Endothelial cell (in vitro differentiated cells): Measurements from ENCODE around the gene PCDHA1. TPM values are rescaled to one million over a fixed set of nuclear protein-coding genes. Genes with fewer than 3 reads are reported as not detected.
"Not testable (repeated sequence)": the region's sequence is repeated elsewhere in the genome, so short reads cannot be mapped to it uniquely, and the experiment has no call there.

Experiments used
- DNase-seq: peaks from one replicate; pipeline ENCODE4 v3.0.0; 2021; ENCODE audit warnings: low spot score
- H3K27ac Mint-ChIP-seq: one replicate; pipeline ENCODE4 v1.8.0; 2021; ENCODE audit warnings: mixed read lengths, inconsistent platforms; ENCODE audit not compliant: unreplicated experiment
- H3K27me3 Mint-ChIP-seq: one replicate; pipeline ENCODE4 v1.8.0; 2021; ENCODE audit warnings: mild to moderate bottlenecking, moderate library complexity, mixed read lengths, inconsistent platforms; ENCODE audit not compliant: unreplicated experiment
- H3K36me3 Mint-ChIP-seq: one replicate; pipeline ENCODE4 v1.8.0; 2021; ENCODE audit warnings: mild to moderate bottlenecking, low read depth, mixed read lengths, inconsistent platforms; ENCODE audit not compliant: unreplicated experiment
- H3K4me1 Mint-ChIP-seq: one replicate; pipeline ENCODE4 v1.8.0; 2021; ENCODE audit warnings: mild to moderate bottlenecking, mixed read lengths, inconsistent platforms; ENCODE audit not compliant: unreplicated experiment
- H3K4me3 Mint-ChIP-seq: one replicate; pipeline ENCODE4 v1.8.0; 2021; ENCODE audit warnings: mild to moderate bottlenecking, mixed read lengths, inconsistent platforms; ENCODE audit not compliant: unreplicated experiment
- H3K9me3 Mint-ChIP-seq: one replicate; pipeline ENCODE4 v1.8.0; 2021; ENCODE audit warnings: mixed read lengths, inconsistent platforms; ENCODE audit not compliant: unreplicated experiment
- total RNA-seq: library from RNA; stranded (reverse); fragmentation: NEBNext Ultra II Directional; extraction: Animal tissue kit (Norgen Biotek cat#: 25700); gene quantifications from one replicate; pipeline ENCODE4 v1.2.1, GENCODE V29; 2021; ENCODE audit not compliant: unreplicated experiment
- TF ChIP-seq, protein P1 (sequence below): fragments of 200-600 bp; sonication (generic); IDR thresholded peaks from one replicate; pipeline ENCODE4 v1.5.0; 2021; ENCODE audit warnings: antibody characterized with exemption; ENCODE audit not compliant: unreplicated experiment

The PCDHA1 gene
- total RNA-seq, 1 donor from 2014 or later, result 0.13 TPM

DNA sequence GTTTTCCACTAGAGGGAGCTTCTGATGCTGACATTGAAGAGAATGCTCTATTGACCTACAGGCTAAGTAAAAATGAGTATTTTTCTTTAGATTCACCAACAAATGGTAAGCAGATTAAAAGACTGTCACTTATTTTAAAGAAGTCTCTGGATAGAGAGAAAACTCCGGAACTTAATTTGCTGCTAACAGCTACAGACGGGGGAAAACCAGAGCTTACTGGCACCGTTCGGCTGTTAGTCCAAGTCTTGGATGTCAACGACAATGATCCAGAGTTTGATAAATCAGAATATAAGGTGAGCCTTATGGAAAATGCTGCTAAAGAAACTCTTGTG lies 83.6 kb downstream of the PCDHA1 start:
- Mint-ChIP-seq H3K4me1 (peaks cover 12% of the 10 kb centered on the region), H3K27ac (peak overlapping the region; percentile 40), H3K36me3 (peaks cover 11% of the 10 kb centered on the region), H3K9me3 (no peaks in the 10 kb centered on the region), H3K4me3 (peak overlapping the region; percentile 93), H3K27me3 (peaks cover 2% of the 10 kb centered on the region)
- TF ChIP-seq, protein P1, sequence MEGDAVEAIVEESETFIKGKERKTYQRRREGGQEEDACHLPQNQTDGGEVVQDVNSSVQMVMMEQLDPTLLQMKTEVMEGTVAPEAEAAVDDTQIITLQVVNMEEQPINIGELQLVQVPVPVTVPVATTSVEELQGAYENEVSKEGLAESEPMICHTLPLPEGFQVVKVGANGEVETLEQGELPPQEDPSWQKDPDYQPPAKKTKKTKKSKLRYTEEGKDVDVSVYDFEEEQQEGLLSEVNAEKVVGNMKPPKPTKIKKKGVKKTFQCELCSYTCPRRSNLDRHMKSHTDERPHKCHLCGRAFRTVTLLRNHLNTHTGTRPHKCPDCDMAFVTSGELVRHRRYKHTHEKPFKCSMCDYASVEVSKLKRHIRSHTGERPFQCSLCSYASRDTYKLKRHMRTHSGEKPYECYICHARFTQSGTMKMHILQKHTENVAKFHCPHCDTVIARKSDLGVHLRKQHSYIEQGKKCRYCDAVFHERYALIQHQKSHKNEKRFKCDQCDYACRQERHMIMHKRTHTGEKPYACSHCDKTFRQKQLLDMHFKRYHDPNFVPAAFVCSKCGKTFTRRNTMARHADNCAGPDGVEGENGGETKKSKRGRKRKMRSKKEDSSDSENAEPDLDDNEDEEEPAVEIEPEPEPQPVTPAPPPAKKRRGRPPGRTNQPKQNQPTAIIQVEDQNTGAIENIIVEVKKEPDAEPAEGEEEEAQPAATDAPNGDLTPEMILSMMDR, result no peak
- DNase-seq, result no peak

- Mint-ChIP-seq H3K9me3 (no peaks in the 10 kb centered on the region), H3K36me3 (peaks cover 11% of the 10 kb centered on the region), H3K4me3 (no peak overlapping the region)
These were observed 84.6 kb downstream of the PCDHA1 start for GRCh38 chr5:140870221-140871201.

DNA sequence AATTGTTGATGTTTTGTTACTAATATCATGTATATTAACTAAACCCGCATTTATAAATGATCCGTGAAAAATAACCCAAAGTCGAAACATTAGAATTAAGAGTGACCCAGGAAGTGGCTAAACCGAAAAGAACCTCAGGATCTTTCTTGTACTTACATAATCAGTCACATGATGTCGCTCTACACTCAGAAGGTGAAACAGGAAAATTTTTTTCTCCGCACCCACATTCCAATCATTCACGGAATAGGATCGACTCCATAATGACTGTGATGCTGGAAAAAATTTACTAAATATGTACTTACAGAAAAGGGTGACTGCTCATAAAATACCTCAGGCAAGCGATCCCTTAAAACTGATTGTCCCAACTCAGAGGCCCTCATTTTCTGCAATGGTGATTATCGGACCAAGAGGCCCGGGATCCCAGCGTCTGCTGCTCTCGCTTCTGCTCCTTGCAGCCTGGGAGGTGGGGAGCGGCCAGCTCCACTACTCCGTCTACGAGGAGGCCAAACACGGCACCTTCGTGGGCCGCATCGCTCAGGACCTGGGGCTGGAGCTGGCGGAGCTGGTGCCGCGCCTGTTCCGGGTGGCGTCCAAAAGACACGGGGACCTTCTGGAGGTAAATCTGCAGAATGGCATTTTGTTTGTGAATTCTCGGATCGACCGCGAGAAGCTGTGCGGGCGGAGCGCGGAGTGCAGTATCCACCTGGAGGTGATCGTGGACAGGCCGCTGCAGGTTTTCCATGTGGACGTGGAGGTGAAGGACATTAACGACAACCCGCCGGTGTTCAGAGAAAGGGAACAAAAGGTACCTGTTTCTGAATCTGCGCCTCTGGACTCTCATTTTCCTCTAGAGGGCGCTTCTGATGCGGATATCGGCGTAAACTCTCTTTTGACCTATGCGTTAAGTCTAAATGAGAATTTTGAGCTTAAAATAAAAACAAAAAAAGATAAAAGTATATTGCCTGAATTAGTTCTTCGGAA lies 89.4 kb downstream of the PCDHA1 start, which contains the start of gene PCDHA12:
Gene PCDHA12 (plus strand): TSS at position 224 of the 981 bp plus-strand sequence. CDS start 165 bp downstream, at position 389.
- peaks cover 3% of the 10 kb centered on the region for H3K4me1 Mint-ChIP-seq
- H3K27me3 Mint-ChIP-seq, result no peaks in the 10 kb centered on the region
- no peaks in the 10 kb centered on the region for H3K9me3 Mint-ChIP-seq
- peak within 1 kb of the TSS; percentile 95 for H3K4me3 Mint-ChIP-seq
- H3K27ac Mint-ChIP-seq, result peak within 1 kb of the TSS; percentile 80
- DNase-seq, result peak; percentile 33
- TF ChIP-seq, protein P1, result peak; percentile 59
- peaks cover 4% of the 10 kb centered on the region for H3K36me3 Mint-ChIP-seq

More at GRCh38 chr5:140870221-140871201, 84.6 kb downstream of the PCDHA1 start:
- Mint-ChIP-seq H3K27ac (no peak overlapping the region), H3K27me3 (peaks cover 2% of the 10 kb centered on the region), H3K4me1 (peaks cover 12% of the 10 kb centered on the region)
- TF ChIP-seq, protein P1, result no peak
- no peak for DNase-seq

DNA sequence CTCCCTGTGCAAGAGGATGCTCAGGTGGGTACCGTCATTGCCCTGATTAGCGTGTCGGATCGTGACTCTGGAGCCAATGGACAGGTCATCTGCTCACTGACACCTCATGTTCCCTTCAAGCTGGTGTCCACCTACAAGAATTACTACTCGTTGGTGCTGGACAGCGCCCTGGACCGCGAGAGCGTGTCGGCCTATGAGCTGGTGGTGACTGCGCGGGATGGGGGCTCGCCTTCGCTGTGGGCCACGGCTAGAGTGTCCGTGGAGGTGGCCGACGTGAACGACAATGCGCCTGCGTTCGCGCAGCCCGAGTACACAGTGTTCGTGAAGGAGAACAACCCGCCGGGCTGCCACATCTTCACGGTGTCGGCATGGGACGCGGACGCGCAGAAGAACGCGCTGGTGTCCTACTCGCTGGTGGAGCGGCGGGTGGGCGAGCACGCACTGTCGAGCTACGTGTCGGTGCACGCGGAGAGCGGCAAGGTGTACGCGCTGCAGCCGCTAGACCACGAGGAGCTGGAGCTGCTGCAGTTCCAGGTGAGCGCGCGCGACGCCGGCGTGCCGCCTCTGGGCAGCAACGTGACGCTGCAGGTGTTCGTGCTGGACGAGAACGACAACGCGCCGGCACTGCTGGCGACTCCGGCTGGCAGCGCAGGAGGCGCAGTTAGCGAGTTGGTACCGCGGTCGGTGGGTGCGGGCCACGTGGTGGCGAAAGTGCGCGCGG lies 90.8 kb downstream of the PCDHA1 start:
- DNase-seq, H3K4me1 Mint-ChIP-seq, H3K9me3 Mint-ChIP-seq, H3K36me3 Mint-ChIP-seq, H3K27ac Mint-ChIP-seq, H3K27me3 Mint-ChIP-seq: not testable (repeated sequence)
- peak overlapping the region; percentile 95 for H3K4me3 Mint-ChIP-seq

GRCh38 chr5:140877262-140877581 lies 91.3 kb downstream of the PCDHA1 start:
- Mint-ChIP-seq H3K27me3 (no peaks in the 10 kb centered on the region), H3K4me1 (no peaks in the 10 kb centered on the region), H3K36me3 (peaks cover 4% of the 10 kb centered on the region), H3K4me3 (no peak overlapping the region), H3K9me3 (no peaks in the 10 kb centered on the region), H3K27ac (no peak overlapping the region)
- TF ChIP-seq, protein P1, result no peak
- peak; percentile 2 for DNase-seq
